H1 (cell line): Measurements from ENCODE around the gene IL1RL1. TPM values are rescaled to one million over a fixed set of nuclear protein-coding genes. Genes with fewer than 3 reads are reported as not detected.

ENCODE experiments used
- CTCF ChIA-PET: fragments of 300-600 bp; sonication (Branson Sonifier 250); formaldehyde crosslinking; loops from one replicate; lab custom pipeline; 2021; ENCODE audit not compliant: partially characterized antibody; lab: Charles Lee
- POLR2A ChIA-PET: fragments of 300-600 bp; sonication (Branson Sonifier 250); formaldehyde crosslinking; loops from one replicate; lab custom pipeline; 2021; ENCODE audit warnings: inconsistent platforms; ENCODE audit not compliant: partially characterized antibody; lab: Charles Lee
- DNase-seq, 2 experiments: peaks; one replicate each; pipeline versions ENCODE4 v3.0.0 to v3.0.0-alpha.2; 2010 to 2022; ENCODE audit warnings: low spot score in 2 of 2, low read depth in 1 of 2, mixed read lengths in 1 of 2
- FAIRE-seq: peaks from 2 replicates; lab custom pipeline; 2011; peaks lifted over from hg19 to GRCh38; lab: Jason Lieb, UNC
- H2AFZ ChIP-seq: 2 replicates; pipeline ENCODE4 v1.8.1; 2012; ENCODE audit warnings: low read length, inconsistent platforms
- H2AK5ac ChIP-seq: 2 replicates; pipeline ENCODE4 v1.6.1; 2013; ENCODE audit warnings: low read depth, low read length
- H2BK120ac ChIP-seq: replicated peaks from 2 replicates; pipeline ENCODE3; 2013; ENCODE audit warnings: low read depth, low read length, inconsistent platforms
- H2BK12ac ChIP-seq: 2 replicates; pipeline ENCODE4 v1.6.1; 2013; ENCODE audit warnings: low read depth, low read length
- H2BK15ac ChIP-seq: 2 replicates; pipeline ENCODE4 v1.6.1; 2013; ENCODE audit warnings: low read length
- H2BK20ac ChIP-seq: 2 replicates; pipeline ENCODE4 v1.6.1; 2013; ENCODE audit warnings: low read length
- H2BK5ac ChIP-seq: 2 replicates; pipeline ENCODE4 v1.6.1; 2013; ENCODE audit warnings: low read depth, low read length
- H3K14ac ChIP-seq: 2 replicates; pipeline ENCODE4 v1.6.1; 2013; ENCODE audit warnings: inconsistent platforms; ENCODE audit not compliant: insufficient read length
- H3K18ac ChIP-seq: 2 replicates; pipeline ENCODE4 v1.6.1; 2013; ENCODE audit warnings: low read length; ENCODE audit errors: extremely low read depth
- H3K23ac ChIP-seq: 2 replicates; pipeline ENCODE4 v1.6.1; 2013; ENCODE audit warnings: inconsistent platforms; ENCODE audit not compliant: insufficient read length
- H3K23me2 ChIP-seq: 2 replicates; pipeline ENCODE4 v1.6.1; 2013; ENCODE audit warnings: low read depth, low read length
- H3K27ac ChIP-seq: 2 replicates; pipeline ENCODE4 v1.6.1; 2011; ENCODE audit warnings: low read depth, low read length, inconsistent platforms
- H3K27me3 ChIP-seq, 4 experiments: replicated peaks in 1 of 4; 1 replicate in 1 of 4; 2 replicates in 3 of 4; pipeline versions ENCODE4 v1.6.1 to v1.8.1; 2011 to 2013; ENCODE audit warnings: low read length in 3 of 4, mild to moderate bottlenecking in 3 of 4, inconsistent platforms in 2 of 4, mixed read lengths in 2 of 4, moderate library complexity in 1 of 4; ENCODE audit not compliant: control insufficient read depth in 3 of 4, insufficient read depth in 3 of 4; ENCODE audit errors: extremely low read depth in 1 of 4
- H3K36me3 ChIP-seq, 4 experiments: 2 replicates each; pipeline versions ENCODE4 v1.6.1 to v1.8.1; 2011 to 2013; ENCODE audit warnings: mild to moderate bottlenecking in 4 of 4, low read length in 3 of 4, moderate library complexity in 2 of 4, control low read depth in 1 of 4, inconsistent platforms in 1 of 4; ENCODE audit not compliant: insufficient read depth in 4 of 4, control insufficient read depth in 2 of 4
- H3K4ac ChIP-seq: replicated peaks from 2 replicates; pipeline ENCODE3; 2013; ENCODE audit warnings: low read length, low read depth, mixed read lengths, inconsistent platforms; ENCODE audit not compliant: insufficient read length
- H3K4me1 ChIP-seq, 4 experiments: replicated peaks in 1 of 4; 1 replicate in 1 of 4; 2 replicates in 3 of 4; pipeline versions ENCODE4 v1.6.1 to v1.8.1; 2011 to 2013; ENCODE audit warnings: low read length in 3 of 4, inconsistent platforms in 2 of 4, mixed read lengths in 1 of 4; ENCODE audit not compliant: insufficient read depth in 4 of 4, control insufficient read depth in 3 of 4
- H3K4me2 ChIP-seq, 2 experiments: 2 replicates each; pipeline versions ENCODE4 v1.6.1 to v1.8.1; 2011 to 2013; ENCODE audit warnings: low read depth in 2 of 2, low read length in 2 of 2, control low read depth in 1 of 2, inconsistent platforms in 1 of 2, mild to moderate bottlenecking in 1 of 2; ENCODE audit not compliant: insufficient read depth in 1 of 2
- H3K4me3 ChIP-seq, 4 experiments: fragments of 200-600, 300-600 bp in 1 of 4; sonication (generic), shearing (Covaris generic), sonication (Bioruptor Twin) in 1 of 4; 2 replicates each; pipeline versions ENCODE4 v1.5.1 to v1.8.1; 2011 to 2016; ENCODE audit warnings: low read length in 4 of 4, low read depth in 3 of 4, control low read depth in 2 of 4, inconsistent platforms in 2 of 4, mild to moderate bottlenecking in 2 of 4, mixed read lengths in 1 of 4, moderate library complexity in 1 of 4; ENCODE audit not compliant: insufficient read depth in 2 of 4; ENCODE audit errors: extremely low read depth in 1 of 4
- H3K56ac ChIP-seq: replicated peaks from 2 replicates; pipeline ENCODE3; 2013; ENCODE audit warnings: low read depth, mild to moderate bottlenecking, mixed read lengths, low read length, inconsistent platforms; ENCODE audit not compliant: insufficient read length
- H3K79me1 ChIP-seq: 2 replicates; pipeline ENCODE4 v1.6.1; 2013; ENCODE audit warnings: low read depth, low read length, control low read depth
- H3K79me2 ChIP-seq, 2 experiments: 2 replicates each; pipeline versions ENCODE4 v1.6.1 to v1.8.1; 2012 to 2013; ENCODE audit warnings: low read length in 2 of 2, mild to moderate bottlenecking in 2 of 2, inconsistent platforms in 1 of 2; ENCODE audit not compliant: insufficient read depth in 2 of 2, control insufficient read depth in 1 of 2
- H3K9ac ChIP-seq, 4 experiments: replicated peaks in 1 of 4; 1 replicate in 1 of 4; 2 replicates in 3 of 4; pipeline versions ENCODE4 v1.6.1 to v1.8.1; 2011 to 2013; ENCODE audit warnings: low read depth in 3 of 4, low read length in 3 of 4, control low read depth in 2 of 4, mild to moderate bottlenecking in 2 of 4, moderate library complexity in 2 of 4, inconsistent platforms in 1 of 4; ENCODE audit errors: extremely low read depth in 1 of 4
- H3K9me3 ChIP-seq, 2 experiments: 2 replicates each; pipeline versions ENCODE4 v1.6.1 to v1.8.1; 2012 to 2013; ENCODE audit warnings: mild to moderate bottlenecking in 2 of 2, moderate library complexity in 2 of 2, control low read depth in 1 of 2, inconsistent platforms in 1 of 2, low read depth in 1 of 2, low read length in 1 of 2, mixed read lengths in 1 of 2; ENCODE audit not compliant: insufficient read depth in 2 of 2
- H4K20me1 ChIP-seq, 2 experiments: replicated peaks in 1 of 2; 2 replicates each; pipeline versions ENCODE3 to v1.8.1; 2011 to 2013; ENCODE audit warnings: inconsistent platforms in 2 of 2, low read length in 2 of 2, mild to moderate bottlenecking in 1 of 2; ENCODE audit not compliant: insufficient read depth in 2 of 2, control insufficient read depth in 1 of 2
- H4K5ac ChIP-seq: 2 replicates; pipeline ENCODE4 v1.6.1; 2013; ENCODE audit warnings: low read length, low read depth, mixed read lengths, inconsistent platforms; ENCODE audit not compliant: insufficient read length
- H4K8ac ChIP-seq: 2 replicates; pipeline ENCODE4 v1.8.0; 2013; ENCODE audit warnings: mild to moderate bottlenecking, moderate library complexity, low read length, inconsistent platforms; ENCODE audit not compliant: insufficient read depth; ENCODE audit errors: extremely low read depth
- H4K91ac ChIP-seq: replicated peaks from 2 replicates; pipeline ENCODE3; 2013; ENCODE audit warnings: low read length, mixed read lengths, inconsistent platforms; ENCODE audit not compliant: insufficient read length
- ATF3 ChIP-seq: IDR thresholded peaks from 2 replicates; pipeline ENCODE4 v1.6.1; 2011; ENCODE audit warnings: low read depth, mild to moderate bottlenecking, low read length; ENCODE audit not compliant: insufficient read depth
- BRCA1 ChIP-seq: IDR thresholded peaks from 2 replicates; pipeline ENCODE4 v1.6.1; 2012; ENCODE audit warnings: low read depth, low read length, improper control_type of control experiment
- CHD2 ChIP-seq: IDR thresholded peaks from 2 replicates; pipeline ENCODE4 v1.6.1; 2012; ENCODE audit warnings: low read length, improper control_type of control experiment
- EGR1 ChIP-seq: IDR thresholded peaks from 2 replicates; pipeline ENCODE4 v1.6.1; 2011; ENCODE audit warnings: low read depth, low read length, borderline replicate concordance
- GABPA ChIP-seq: IDR thresholded peaks from 2 replicates; pipeline ENCODE4 v1.6.1; 2011; ENCODE audit warnings: mild to moderate bottlenecking, low read length, moderate library complexity, borderline replicate concordance; ENCODE audit not compliant: insufficient read depth
- GTF2F1 ChIP-seq: IDR thresholded peaks from 2 replicates; pipeline ENCODE4 v1.6.1; 2012; ENCODE audit warnings: low read depth, low read length, improper control_type of control experiment, borderline replicate concordance
- NANOG ChIP-seq: IDR thresholded peaks from 2 replicates; pipeline ENCODE4 v1.6.1; 2011; ENCODE audit warnings: low read length, low read depth, mild to moderate bottlenecking, inconsistent platforms; ENCODE audit not compliant: insufficient read depth, poor library complexity, severe bottlenecking
- POLR2A ChIP-seq, 2 experiments: IDR thresholded peaks; 1 replicate in 1 of 2; 2 replicates in 1 of 2; pipeline ENCODE4 v1.6.1; 2011; ENCODE audit warnings: low read depth in 2 of 2, low read length in 2 of 2, mild to moderate bottlenecking in 2 of 2; ENCODE audit errors: control extremely low read depth in 1 of 2
- RAD21 ChIP-seq, 2 experiments: IDR thresholded peaks in 1 of 2; conservative IDR thresholded peaks in 1 of 2; 2 replicates each; pipeline ENCODE4 v1.6.1; 2011; ENCODE audit warnings: low read depth in 2 of 2, low read length in 2 of 2, improper control_type of control experiment in 1 of 2, inconsistent platforms in 1 of 2, mild to moderate bottlenecking in 1 of 2, moderate library complexity in 1 of 2
- SAP30 ChIP-seq: fragments of 300-600 bp; sonication (generic); IDR thresholded peaks from 2 replicates; pipeline ENCODE4 v1.7.1; 2012; ENCODE audit warnings: low read length, moderate library complexity, mild to moderate bottlenecking, inconsistent platforms; ENCODE audit not compliant: insufficient read depth, insufficient replicate concordance
- TAF1 ChIP-seq: IDR thresholded peaks from 2 replicates; pipeline ENCODE4 v1.6.1; 2011; ENCODE audit warnings: mild to moderate bottlenecking, low read depth, low read length
- YY1 ChIP-seq: IDR thresholded peaks from 2 replicates; pipeline ENCODE4 v1.6.1; 2011; ENCODE audit warnings: low read depth, mild to moderate bottlenecking, low read length
- WGBS, 2 experiments: shearing (Covaris generic) in 1 of 2; methylation state at CpG; one replicate each; pipeline versions ENCODE4 v1.1.6 to v1.1.7; 2013 to 2015; ENCODE audit warnings: low lambda C conversion rate in 2 of 2, mixed read lengths in 2 of 2, inconsistent platforms in 1 of 2, low coverage in 1 of 2, missing lambda C conversion rate in 1 of 2; ENCODE audit not compliant: insufficient replicate concordance in 2 of 2, insufficient coverage in 1 of 2, insufficient read length in 1 of 2; ENCODE audit errors: extremely low coverage in 1 of 2, missing lambda C conversion rate in 1 of 2; 5-methylcytosine and 5-hydroxymethylcytosine counted together
- polyA plus RNA-seq, 7 experiments: library from polyadenylated mRNA; depleted of rRNA in 3 of 7; stranded (reverse) in 5 of 7; unstranded in 2 of 7; fragments of >200 nt in 5 of 7; fragments of 200-250 nt in 2 of 7; gene quantifications; 1 replicate in 5 of 7; 2 replicates in 1 of 7; 4 replicates in 1 of 7; pipeline versions ENCODE4 v1.2.1 to v1.2.3, GENCODE V29; 2011 to 2013; ENCODE audit warnings: missing spikeins in 2 of 7, mixed read lengths in 2 of 7
- total RNA-seq: library from RNA; stranded (reverse); fragmentation: NEBNext Ultra II Directional; extraction: Animal tissue kit (Norgen Biotek cat#: 25700); gene quantifications from 2 replicates; pipeline ENCODE4 v1.2.1, GENCODE V29; 2021

The IL1RL1 gene
- total and polyA plus RNA-seq, 2 of the 8 experiments (the other 6 are each of a cell fraction or from before 2014, with no cell fraction given): not detected

- H3K18ac ChIP-seq: no peak overlapping the region
- H2BK15ac ChIP-seq: no peak overlapping the region
- H4K8ac ChIP-seq: no peak overlapping the region
- H3K23me2 ChIP-seq: no peaks in the 10 kb centered on the region
- no peak overlapping the region for H2BK120ac ChIP-seq
- H4K20me1 ChIP-seq: no peaks in the 10 kb centered on the region
- H3K36me3 ChIP-seq: no peaks in the 10 kb centered on the region
- no peak overlapping the region for H4K91ac ChIP-seq
- no peak overlapping the region for H3K9ac ChIP-seq
- 95% methylated on average over 1 of the region's 1 CpG; no CpG with 5 or more reads in 1 of the 2 experiments for WGBS, 2 experiments
- FAIRE-seq (no peak), DNase-seq (no peak)
- no peak overlapping the region for H3K23ac ChIP-seq
- H3K56ac ChIP-seq: no peak overlapping the region
- no peak overlapping the region for H3K4ac ChIP-seq
- no peak overlapping the region for H4K5ac ChIP-seq
- H2BK20ac ChIP-seq: no peak overlapping the region
- no peak overlapping the region for H3K14ac ChIP-seq
- no peaks in the 10 kb centered on the region for H3K79me2 ChIP-seq
- H3K4me2 ChIP-seq: no peak overlapping the region
- H3K27ac ChIP-seq: no peak overlapping the region
- POLR2A ChIA-PET: no interaction called here
- H3K79me1 ChIP-seq: no peaks in the 10 kb centered on the region
- CTCF ChIA-PET: interaction anchor here (1.0 to 2.1 kb wide), 4 partner anchors 9 to 36 kb away, joined by 3 to 6 read pairs (median 4); no protein-coding TSS in a partner anchor
- TF ChIP-seq CHD2 (no peak), YY1 (no peak), POLR2A (IDR thresholded peaks at IDR 0.05; ENCODE audit: control extremely low read depth in 1 of 2, low read depth in 2 of 2, low read length in 2 of 2) (no peak), EGR1 (no peak), RAD21 (IDR thresholded peaks at IDR 0.05 in 1 of 2, conservative IDR thresholded peaks at IDR 0.05 in 1 of 2; ENCODE audit: low read depth in 2 of 2, low read length in 2 of 2) (no peak), GTF2F1 (no peak), TAF1 (no peak), BRCA1 (no peak), NANOG (no peak), SAP30 (no peak), ATF3 (no peak), GABPA (no peak)
- H2AK5ac ChIP-seq: no peak overlapping the region
- no peak overlapping the region for H2BK12ac ChIP-seq
- no peak overlapping the region for H2BK5ac ChIP-seq
- no peak overlapping the region for H2AFZ ChIP-seq
- H3K9me3 ChIP-seq: no peaks in the 10 kb centered on the region
- no peaks in the 10 kb centered on the region for H3K27me3 ChIP-seq
- no peak overlapping the region for H3K4me3 ChIP-seq
- H3K4me1 ChIP-seq: no peaks in the 10 kb centered on the region
These were observed 34.1 kb upstream of the IL1RL1 start for GRCh38 chr2:102277202-102277700.
